WTC11 (cell line): ENCODE results near the gene CLN5. TPM values are rescaled to one million over a fixed set of nuclear protein-coding genes. Genes with fewer than 3 reads are reported as not detected.

Source experiments
- ATAC-seq: fragments of 200-7000 bp; cut with Tn5 transposase; 2 replicates; pipeline ENCODE4 v1.10.0; 2021; ENCODE audit warnings: mild to moderate bottlenecking, moderate library complexity
- CTCF ChIA-PET: fragments of 300-600 bp; sonication (Branson Sonifier 250); formaldehyde crosslinking; loops from one replicate; lab custom pipeline; 2021; ENCODE audit warnings: antibody characterized with exemption; lab: Charles Lee
- POLR2A ChIA-PET: fragments of 350-600 bp; sonication (Branson Sonifier 250); formaldehyde crosslinking; loops from one replicate; lab custom pipeline; 2021; ENCODE audit warnings: antibody characterized with exemption; lab: Charles Lee
- DNase-seq: peaks from one replicate; pipeline ENCODE4 v3.0.0; 2021; ENCODE audit warnings: low spot score
- H3K27ac Mint-ChIP-seq: 2 replicates; pipeline ENCODE4 v1.8.0; 2021; ENCODE audit warnings: mixed read lengths
- H3K27me3 Mint-ChIP-seq: 2 replicates; pipeline ENCODE4 v1.8.0; 2021; ENCODE audit warnings: low read depth, mild to moderate bottlenecking, moderate library complexity, mixed read lengths
- H3K36me3 Mint-ChIP-seq: 2 replicates; pipeline ENCODE4 v1.8.0; 2021; ENCODE audit warnings: mixed read lengths
- H3K4me1 Mint-ChIP-seq: 2 replicates; pipeline ENCODE4 v1.8.0; 2022; ENCODE audit warnings: mixed read lengths
- H3K4me3 Mint-ChIP-seq: 2 replicates; pipeline ENCODE4 v1.8.0; 2021; ENCODE audit warnings: mild to moderate bottlenecking, moderate library complexity, mixed read lengths
- H3K9me3 Mint-ChIP-seq: 2 replicates; pipeline ENCODE4 v1.8.0; 2021; ENCODE audit warnings: mixed read lengths
- ATF2 ChIP-seq: sonication (generic); formaldehyde crosslinking; IDR thresholded peaks from 2 replicates; pipeline ENCODE4 v1.8.1; 2022; ENCODE audit warnings: low read depth, missing genetic modification reagents, borderline replicate concordance
- FOXK1 ChIP-seq: sonication (generic); formaldehyde crosslinking; IDR thresholded peaks from 2 replicates; pipeline ENCODE4 v1.8.0; 2022; ENCODE audit warnings: mild to moderate bottlenecking, moderate library complexity, missing genetic modification reagents
- FOXP1 ChIP-seq: sonication (generic); formaldehyde crosslinking; IDR thresholded peaks from 2 replicates; pipeline ENCODE4 v1.8.0; 2022; ENCODE audit warnings: missing genetic modification reagents, mild to moderate bottlenecking, moderate library complexity, borderline replicate concordance
- NR1H2 ChIP-seq: sonication (generic); formaldehyde crosslinking; IDR thresholded peaks from 2 replicates; pipeline ENCODE4 v1.9.0; 2021; ENCODE audit warnings: mild to moderate bottlenecking, moderate library complexity, missing genetic modification reagents
- OVOL2 ChIP-seq: fragments of 250-450 bp; sonication (Bioruptor Pico); IDR thresholded peaks from 2 replicates; pipeline ENCODE4 v1.9.0; 2021; ENCODE audit warnings: mild to moderate bottlenecking, borderline replicate concordance
- SMAD4 ChIP-seq: sonication (generic); formaldehyde crosslinking; IDR thresholded peaks from 2 replicates; pipeline ENCODE4 v1.8.0; 2022; ENCODE audit warnings: mild to moderate bottlenecking, missing genetic modification reagents
- SOX15 ChIP-seq: fragments of 250-450 bp; sonication (Bioruptor Pico); IDR thresholded peaks from 2 replicates; pipeline ENCODE4 v1.9.0; 2021; ENCODE audit warnings: mild to moderate bottlenecking
- ZNF121 ChIP-seq: sonication (generic); formaldehyde crosslinking; IDR thresholded peaks from 2 replicates; pipeline ENCODE4 v1.8.0; 2023; ENCODE audit warnings: missing genetic modification reagents
- ZNF138 ChIP-seq: sonication (generic); formaldehyde crosslinking; conservative IDR thresholded peaks from 2 replicates; pipeline ENCODE4 v1.8.1; 2022; ENCODE audit warnings: mild to moderate bottlenecking, moderate library complexity, missing genetic modification reagents
- ZNF232 ChIP-seq: sonication (generic); formaldehyde crosslinking; IDR thresholded peaks from 2 replicates; pipeline ENCODE4 v1.8.0; 2022; ENCODE audit warnings: mild to moderate bottlenecking, missing genetic modification reagents
- ZNF263 ChIP-seq: sonication (generic); formaldehyde crosslinking; IDR thresholded peaks from 2 replicates; pipeline ENCODE4 v1.8.1; 2022; ENCODE audit warnings: low read depth, mild to moderate bottlenecking, moderate library complexity, missing genetic modification reagents
- ZNF425 ChIP-seq: fragments of 250-450 bp; sonication (Bioruptor Pico); conservative IDR thresholded peaks from 2 replicates; pipeline ENCODE4 v1.9.0; 2021; ENCODE audit warnings: mild to moderate bottlenecking
- ZSCAN18 ChIP-seq: fragments of 250-450 bp; sonication (Bioruptor Pico); IDR thresholded peaks from 2 replicates; pipeline ENCODE4 v2.1.2; 2022; ENCODE audit warnings: mild to moderate bottlenecking, moderate library complexity
- total RNA-seq: library from RNA; stranded (reverse); gene quantifications from 3 replicates; pipeline ENCODE4 v1.2.3, GENCODE V29; 2021
- TF ChIP-seq, protein P1 (sequence below): sonication (generic); formaldehyde crosslinking; conservative IDR thresholded peaks from 2 replicates; pipeline ENCODE4 v1.8.1; 2023; ENCODE audit warnings: mild to moderate bottlenecking, low read depth, missing genetic modification reagents, moderate library complexity
- TF ChIP-seq, protein P2 (sequence below): sonication (generic); formaldehyde crosslinking; IDR thresholded peaks from 2 replicates; pipeline ENCODE4 v1.8.1; 2023; ENCODE audit warnings: mild to moderate bottlenecking, missing genetic modification reagents, borderline replicate concordance

The CLN5 gene
- total RNA-seq, 1 experiment from 2014 or later = 9.2 TPM

DNA sequence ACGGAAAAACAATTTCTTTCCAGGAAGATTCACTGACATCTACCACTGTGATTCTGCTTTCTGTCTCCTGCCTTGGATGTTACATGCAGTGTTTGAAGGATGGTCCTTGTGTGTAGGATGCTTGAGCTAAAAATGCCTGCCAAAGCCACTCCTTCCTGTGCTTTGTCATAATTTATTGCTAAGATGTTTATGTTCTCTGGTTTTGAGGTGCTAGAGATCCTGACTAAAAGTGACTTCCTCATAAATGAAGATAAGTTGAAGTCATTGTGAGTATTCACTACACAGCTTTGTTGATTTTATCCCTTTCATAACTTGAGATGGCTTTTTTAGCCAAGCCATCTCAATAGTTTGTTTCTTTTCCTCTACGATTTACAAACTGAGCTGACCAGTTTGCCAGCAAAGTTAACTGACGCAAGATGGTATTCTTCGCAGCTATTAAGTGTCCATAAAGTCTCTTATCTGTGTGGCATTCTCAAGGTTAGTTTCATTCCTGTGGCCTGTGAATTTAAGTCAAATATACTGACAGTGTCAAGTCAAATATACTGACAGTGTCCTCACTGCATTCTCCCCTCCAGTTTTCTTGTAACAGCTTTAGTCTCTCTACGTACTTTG, 50.8 kb downstream of the CLN5 start:
- no peak overlapping the region for H3K4me3 Mint-ChIP-seq
- DNase-seq (no peak), ATAC-seq (no peak)
- ChIA-PET POLR2A (no interaction called here), CTCF (no interaction called here)
- TF ChIP-seq, protein P1, sequence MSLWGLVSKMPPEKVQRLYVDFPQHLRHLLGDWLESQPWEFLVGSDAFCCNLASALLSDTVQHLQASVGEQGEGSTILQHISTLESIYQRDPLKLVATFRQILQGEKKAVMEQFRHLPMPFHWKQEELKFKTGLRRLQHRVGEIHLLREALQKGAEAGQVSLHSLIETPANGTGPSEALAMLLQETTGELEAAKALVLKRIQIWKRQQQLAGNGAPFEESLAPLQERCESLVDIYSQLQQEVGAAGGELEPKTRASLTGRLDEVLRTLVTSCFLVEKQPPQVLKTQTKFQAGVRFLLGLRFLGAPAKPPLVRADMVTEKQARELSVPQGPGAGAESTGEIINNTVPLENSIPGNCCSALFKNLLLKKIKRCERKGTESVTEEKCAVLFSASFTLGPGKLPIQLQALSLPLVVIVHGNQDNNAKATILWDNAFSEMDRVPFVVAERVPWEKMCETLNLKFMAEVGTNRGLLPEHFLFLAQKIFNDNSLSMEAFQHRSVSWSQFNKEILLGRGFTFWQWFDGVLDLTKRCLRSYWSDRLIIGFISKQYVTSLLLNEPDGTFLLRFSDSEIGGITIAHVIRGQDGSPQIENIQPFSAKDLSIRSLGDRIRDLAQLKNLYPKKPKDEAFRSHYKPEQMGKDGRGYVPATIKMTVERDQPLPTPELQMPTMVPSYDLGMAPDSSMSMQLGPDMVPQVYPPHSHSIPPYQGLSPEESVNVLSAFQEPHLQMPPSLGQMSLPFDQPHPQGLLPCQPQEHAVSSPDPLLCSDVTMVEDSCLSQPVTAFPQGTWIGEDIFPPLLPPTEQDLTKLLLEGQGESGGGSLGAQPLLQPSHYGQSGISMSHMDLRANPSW (CRISPR knock-in tag) = no peak
- no peak for TF ChIP-seq ZNF425 (CRISPR knock-in tag)
- no peak for TF ChIP-seq ZNF232 (CRISPR knock-in tag)
- TF ChIP-seq, protein P2, sequence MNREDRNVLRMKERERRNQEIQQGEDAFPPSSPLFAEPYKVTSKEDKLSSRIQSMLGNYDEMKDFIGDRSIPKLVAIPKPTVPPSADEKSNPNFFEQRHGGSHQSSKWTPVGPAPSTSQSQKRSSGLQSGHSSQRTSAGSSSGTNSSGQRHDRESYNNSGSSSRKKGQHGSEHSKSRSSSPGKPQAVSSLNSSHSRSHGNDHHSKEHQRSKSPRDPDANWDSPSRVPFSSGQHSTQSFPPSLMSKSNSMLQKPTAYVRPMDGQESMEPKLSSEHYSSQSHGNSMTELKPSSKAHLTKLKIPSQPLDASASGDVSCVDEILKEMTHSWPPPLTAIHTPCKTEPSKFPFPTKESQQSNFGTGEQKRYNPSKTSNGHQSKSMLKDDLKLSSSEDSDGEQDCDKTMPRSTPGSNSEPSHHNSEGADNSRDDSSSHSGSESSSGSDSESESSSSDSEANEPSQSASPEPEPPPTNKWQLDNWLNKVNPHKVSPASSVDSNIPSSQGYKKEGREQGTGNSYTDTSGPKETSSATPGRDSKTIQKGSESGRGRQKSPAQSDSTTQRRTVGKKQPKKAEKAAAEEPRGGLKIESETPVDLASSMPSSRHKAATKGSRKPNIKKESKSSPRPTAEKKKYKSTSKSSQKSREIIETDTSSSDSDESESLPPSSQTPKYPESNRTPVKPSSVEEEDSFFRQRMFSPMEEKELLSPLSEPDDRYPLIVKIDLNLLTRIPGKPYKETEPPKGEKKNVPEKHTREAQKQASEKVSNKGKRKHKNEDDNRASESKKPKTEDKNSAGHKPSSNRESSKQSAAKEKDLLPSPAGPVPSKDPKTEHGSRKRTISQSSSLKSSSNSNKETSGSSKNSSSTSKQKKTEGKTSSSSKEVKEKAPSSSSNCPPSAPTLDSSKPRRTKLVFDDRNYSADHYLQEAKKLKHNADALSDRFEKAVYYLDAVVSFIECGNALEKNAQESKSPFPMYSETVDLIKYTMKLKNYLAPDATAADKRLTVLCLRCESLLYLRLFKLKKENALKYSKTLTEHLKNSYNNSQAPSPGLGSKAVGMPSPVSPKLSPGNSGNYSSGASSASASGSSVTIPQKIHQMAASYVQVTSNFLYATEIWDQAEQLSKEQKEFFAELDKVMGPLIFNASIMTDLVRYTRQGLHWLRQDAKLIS (CRISPR knock-in tag) = no peak
- TF ChIP-seq NR1H2 (CRISPR knock-in tag) = no peak
- no peak for TF ChIP-seq SOX15 (CRISPR knock-in tag)
- no peak for TF ChIP-seq ATF2
- TF ChIP-seq ZNF263 (CRISPR knock-in tag) = no peak
- TF ChIP-seq ZNF121 = no peak
- TF ChIP-seq ZSCAN18 = no peak
- no peak for TF ChIP-seq OVOL2
- TF ChIP-seq FOXK1 (CRISPR knock-in tag) = no peak
- no peak for TF ChIP-seq FOXP1 (CRISPR knock-in tag)
- TF ChIP-seq ZNF138 = no peak
- no peak for TF ChIP-seq SMAD4 (CRISPR knock-in tag)
- peaks cover 12% of the 10 kb centered on the region for H3K36me3 Mint-ChIP-seq
- H3K9me3 Mint-ChIP-seq = peaks cover 6% of the 10 kb centered on the region
- no peaks in the 10 kb centered on the region for H3K27me3 Mint-ChIP-seq
- peak overlapping the region; percentile 67; the same call in 1 of the 2 replicates for H3K27ac Mint-ChIP-seq
- peaks cover under 1% of the 10 kb centered on the region for H3K4me1 Mint-ChIP-seq
